Hepatocyte (in vitro differentiated cells): ENCODE results near the gene F7.

Experiments
- EZH2 ChIP-seq: fragments of 200-600 bp; sonication (generic); IDR thresholded peaks from 2 replicates; pipeline ENCODE4 v1.6.1; 2016; ENCODE audit warnings: antibody characterized with exemption, mild to moderate bottlenecking, borderline replicate concordance
- TF ChIP-seq, protein P1 (sequence below): fragments of 200-600 bp; sonication (generic); IDR thresholded peaks from 2 replicates; pipeline ENCODE4 v1.5.1; 2016; ENCODE audit warnings: antibody characterized with exemption, mild to moderate bottlenecking; ENCODE audit not compliant: poor library complexity

DNA sequence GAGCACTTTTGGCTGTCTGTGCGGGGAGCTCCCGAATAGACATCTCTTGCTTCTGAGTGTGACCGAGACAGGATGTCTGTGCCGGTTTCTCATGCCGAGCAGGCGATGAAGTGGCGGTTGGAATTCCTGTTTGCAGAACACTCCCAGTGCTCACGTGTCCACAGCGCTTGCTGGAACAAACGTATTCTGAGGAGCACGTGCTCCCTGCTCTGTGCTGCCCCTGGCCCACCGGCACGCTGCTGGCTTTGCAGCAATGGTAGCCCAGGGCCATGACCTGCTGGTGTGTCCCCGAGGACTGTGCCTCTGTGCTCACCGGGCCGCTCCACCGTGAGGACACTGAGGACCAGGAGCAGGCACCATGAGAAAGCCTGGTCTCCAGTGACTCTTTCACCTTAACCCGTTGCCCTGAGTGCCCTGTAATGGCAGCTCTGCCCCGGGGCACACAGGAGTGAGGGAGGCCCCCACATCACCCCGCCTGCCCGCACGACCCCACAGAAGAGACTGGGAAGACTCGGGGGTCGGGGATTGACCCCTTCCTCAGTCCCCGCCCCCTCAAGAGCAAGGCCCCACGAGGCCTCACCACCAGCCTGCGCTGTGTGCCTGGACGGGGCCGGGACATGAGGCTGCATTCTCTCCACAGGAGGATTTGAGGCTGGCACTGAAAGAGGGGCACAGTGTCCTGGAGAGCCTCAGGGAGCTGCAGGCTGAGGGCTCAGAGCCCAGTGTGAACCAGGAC is 40.0 kb upstream of the F7 start:
- TF ChIP-seq, protein P1, sequence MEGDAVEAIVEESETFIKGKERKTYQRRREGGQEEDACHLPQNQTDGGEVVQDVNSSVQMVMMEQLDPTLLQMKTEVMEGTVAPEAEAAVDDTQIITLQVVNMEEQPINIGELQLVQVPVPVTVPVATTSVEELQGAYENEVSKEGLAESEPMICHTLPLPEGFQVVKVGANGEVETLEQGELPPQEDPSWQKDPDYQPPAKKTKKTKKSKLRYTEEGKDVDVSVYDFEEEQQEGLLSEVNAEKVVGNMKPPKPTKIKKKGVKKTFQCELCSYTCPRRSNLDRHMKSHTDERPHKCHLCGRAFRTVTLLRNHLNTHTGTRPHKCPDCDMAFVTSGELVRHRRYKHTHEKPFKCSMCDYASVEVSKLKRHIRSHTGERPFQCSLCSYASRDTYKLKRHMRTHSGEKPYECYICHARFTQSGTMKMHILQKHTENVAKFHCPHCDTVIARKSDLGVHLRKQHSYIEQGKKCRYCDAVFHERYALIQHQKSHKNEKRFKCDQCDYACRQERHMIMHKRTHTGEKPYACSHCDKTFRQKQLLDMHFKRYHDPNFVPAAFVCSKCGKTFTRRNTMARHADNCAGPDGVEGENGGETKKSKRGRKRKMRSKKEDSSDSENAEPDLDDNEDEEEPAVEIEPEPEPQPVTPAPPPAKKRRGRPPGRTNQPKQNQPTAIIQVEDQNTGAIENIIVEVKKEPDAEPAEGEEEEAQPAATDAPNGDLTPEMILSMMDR: no peak
- TF ChIP-seq EZH2: no peak
